GM19438 (cell line): ENCODE results near the gene ZNF215.
"Not testable (repeated sequence)": the region's sequence is repeated elsewhere in the genome, so short reads cannot be mapped to it uniquely, and the experiment has no call there.

Experiments used
- ATAC-seq: cut with Tn5 transposase; IDR thresholded peaks from one replicate; pipeline ENCODE4 v1.9.1; 2021; ENCODE audit warnings: low read depth; ENCODE audit not compliant: unreplicated experiment

Gene ZNF215

GRCh38 chr11:6926208-6927029 is at the start of gene ZNF215:
Gene ZNF215, plus strand, starts transcription at chr11:6926426. Its CDS starts 5,847 bp downstream, at chr11:6932273.
- peak; percentile 68 for ATAC-seq

GRCh38 chr11:6876914-6877313 is 49.3 kb upstream of the ZNF215 start:
- ATAC-seq, result no peak

- ATAC-seq, result no peak
Observed at GRCh38 chr11:6882751-6883150, 43.5 kb upstream of the ZNF215 start.

GRCh38 chr11:6887711-6888110 is 38.5 kb upstream of the ZNF215 start:
- not testable (repeated sequence) for ATAC-seq

- ATAC-seq, result no peak
Observed at GRCh38 chr11:6888830-6889229, 37.4 kb upstream of the ZNF215 start.

- no peak for ATAC-seq
Observed at GRCh38 chr11:6889835-6890234, 36.4 kb upstream of the ZNF215 start.

GRCh38 chr11:6892400-6892799 is 33.8 kb upstream of the ZNF215 start, which contains the start of gene OR2D2:
Gene OR2D2, minus strand, starts transcription at chr11:6892500. Its CDS starts 0 bp downstream, at chr11:6892500.
- no peak for ATAC-seq

GRCh38 chr11:6894097-6894496 is 32.1 kb upstream of the ZNF215 start:
- ATAC-seq, result no peak

GRCh38 chr11:6895010-6895409 is 31.2 kb upstream of the ZNF215 start:
- peak; percentile 72 for ATAC-seq

- no peak for ATAC-seq
Observed at GRCh38 chr11:6898911-6899310, 27.3 kb upstream of the ZNF215 start.

GRCh38 chr11:6900327-6900999 is 25.8 kb upstream of the ZNF215 start:
- no peak for ATAC-seq

- not testable (repeated sequence) for ATAC-seq
Observed at GRCh38 chr11:6904804-6905203, 21.4 kb upstream of the ZNF215 start.

- no peak for ATAC-seq
Observed at GRCh38 chr11:6911378-6911777, 14.8 kb upstream of the ZNF215 start.

GRCh38 chr11:6911948-6912347 is 14.3 kb upstream of the ZNF215 start:
- no peak for ATAC-seq

GRCh38 chr11:6919698-6920097 is 6.5 kb upstream of the ZNF215 start:
- ATAC-seq, result no peak

- no peak for ATAC-seq
Observed at GRCh38 chr11:6920702-6921101, 5.5 kb upstream of the ZNF215 start, which contains the start of gene OR2D3. Gene OR2D3, plus strand, starts transcription at chr11:6921002. Its CDS starts 0 bp downstream, at chr11:6921002.

GRCh38 chr11:6925007-6925577 is 1.1 kb upstream of the ZNF215 start:
- no peak for ATAC-seq

- ATAC-seq, result peak; percentile 1
Observed at GRCh38 chr11:6925636-6926207, 504 bp upstream of the ZNF215 start.

GRCh38 chr11:6927030-6927617 is 898 bp downstream of the ZNF215 start:
- ATAC-seq, result peak; percentile 54

- no peak for ATAC-seq
Observed at GRCh38 chr11:6928916-6929315, 2.7 kb downstream of the ZNF215 start.
